Natural killer cell (primary cell): ENCODE results near the gene TRAF3. TPM values are rescaled to one million over a fixed set of nuclear protein-coding genes. Genes with fewer than 3 reads are reported as not detected.

Experiments
- ATAC-seq, 3 donors: fragments of 150-1000 bp in 2 of 3; fragments of 200-7000 bp in 1 of 3; cut with Tn5 transposase; 1 replicate in 1 of 3; 2 replicates in 2 of 3; pipeline ENCODE4 v1.10.0; 2021; ENCODE audit warnings: mild to moderate bottlenecking in 2 of 3, moderate library complexity in 2 of 3
- DNase-seq, 2 donors: peaks; one replicate each; pipeline versions ENCODE4 v3.0.0 to v3.0.0-alpha.2; 2013 to 2021; ENCODE audit warnings: mixed read lengths in 1 of 2
- H3K27ac ChIP-seq: one replicate; pipeline ENCODE4 v1.5.1; 2013; ENCODE audit warnings: mild to moderate bottlenecking, low read length
- H3K27me3 ChIP-seq: one replicate; pipeline ENCODE4 v1.6.1; 2013; ENCODE audit warnings: low read length; ENCODE audit not compliant: control insufficient read depth, insufficient read depth
- H3K36me3 ChIP-seq: one replicate; pipeline ENCODE4 v1.6.1; 2013; ENCODE audit warnings: low read length; ENCODE audit not compliant: control insufficient read depth, insufficient read depth
- H3K4me1 ChIP-seq: one replicate; pipeline ENCODE4 v1.6.1; 2013; ENCODE audit warnings: low read length; ENCODE audit not compliant: control insufficient read depth, insufficient read depth
- H3K4me3 ChIP-seq: one replicate; pipeline ENCODE4 v1.5.1; 2013; ENCODE audit warnings: low read length
- H3K9me3 ChIP-seq: one replicate; pipeline ENCODE4 v1.6.1; 2013; ENCODE audit warnings: low read length; ENCODE audit not compliant: control insufficient read depth, insufficient read depth
- H3K27ac Mint-ChIP-seq, 2 donors: one replicate each; pipeline ENCODE4 v1.8.0; 2022; ENCODE audit warnings: mild to moderate bottlenecking in 2 of 2, mixed read lengths in 2 of 2, moderate library complexity in 1 of 2
- H3K27me3 Mint-ChIP-seq, 2 donors: one replicate each; pipeline ENCODE4 v1.8.0; 2022; ENCODE audit warnings: low read depth in 2 of 2, mixed read lengths in 2 of 2
- H3K36me3 Mint-ChIP-seq: one replicate; pipeline ENCODE4 v1.8.0; 2022; ENCODE audit warnings: mixed read lengths
- H3K4me1 Mint-ChIP-seq, 2 donors: one replicate each; pipeline ENCODE4 v1.8.0; 2022; ENCODE audit warnings: mixed read lengths in 2 of 2
- H3K4me3 Mint-ChIP-seq: one replicate; pipeline ENCODE4 v1.8.0; 2022; ENCODE audit warnings: mild to moderate bottlenecking, moderate library complexity, mixed read lengths
- H3K9me3 Mint-ChIP-seq, 2 donors: one replicate each; pipeline ENCODE4 v1.8.0; 2022; ENCODE audit warnings: mixed read lengths in 2 of 2
- CTCF ChIP-seq: fragments of 200-600 bp; IDR thresholded peaks from one replicate; pipeline ENCODE4 v1.8.0; 2022; ENCODE audit warnings: antibody characterized with exemption
- WGBS: methylation state at CpG from one replicate; pipeline ENCODE4 v1.1.7; 2013; ENCODE audit warnings: missing lambda C conversion rate; ENCODE audit not compliant: insufficient coverage; 5-methylcytosine and 5-hydroxymethylcytosine counted together
- intact Hi-C: fragments of 100-400 bp; cut with micrococcal nuclease; formaldehyde crosslinking; loops from one replicate; pipeline ENCODE4 v1.14.2; 2022
- total RNA-seq, 4 donors: library from RNA; stranded (reverse); fragments of 120-200 nt in 1 of 4; gene quantifications; one replicate each; pipeline versions ENCODE4 v1.2.3 to v1.2.4, GENCODE V29; 2013 to 2022

TRAF3 gene
- total RNA-seq, 3 donors from 2014 or later (not counting 1 experiment from before 2014, with no cell fraction given) = 21.0 to 31.6 (median 23.5) TPM

GRCh38 chr14:102943979-102944378, 166.7 kb downstream of the TRAF3 start:
- H3K36me3 ChIP-seq = no peaks in the 10 kb centered on the region
- peaks cover 4% of the 10 kb centered on the region in 2 donors for H3K4me1 Mint-ChIP-seq
- no peaks in the 10 kb centered on the region for H3K36me3 Mint-ChIP-seq
- no peak overlapping the region for H3K4me3 Mint-ChIP-seq
- H3K9me3 ChIP-seq = no peaks in the 10 kb centered on the region
- ATAC-seq = no peak
- intact Hi-C loops = no loop called here
- no peak for TF ChIP-seq CTCF
- no peaks in the 10 kb centered on the region for H3K9me3 Mint-ChIP-seq
- no peak for DNase-seq
- H3K27ac Mint-ChIP-seq = no peak overlapping the region
- peaks cover 5% of the 10 kb centered on the region for H3K4me1 ChIP-seq
- no peaks in the 10 kb centered on the region for H3K27me3 Mint-ChIP-seq
- 92% methylated on average over 15 of the region's 15 CpGs for WGBS
- H3K4me3 ChIP-seq = no peak overlapping the region
- no peaks in the 10 kb centered on the region for H3K27me3 ChIP-seq
- H3K27ac ChIP-seq = no peak overlapping the region

GRCh38 chr14:102944448-102945330, 167.4 kb downstream of the TRAF3 start:
- H3K27ac Mint-ChIP-seq = no peak overlapping the region
- H3K36me3 ChIP-seq = no peaks in the 10 kb centered on the region

GRCh38 chr14:102945346-102946130, 168.3 kb downstream of the TRAF3 start:
- Mint-ChIP-seq H3K4me3 (no peak overlapping the region), H3K9me3 (no peaks in the 10 kb centered on the region), H3K27ac (no peak overlapping the region), H3K4me1 (peaks cover 10 to 11% of the 10 kb centered on the region in 2 donors), H3K36me3 (no peaks in the 10 kb centered on the region), H3K27me3 (no peaks in the 10 kb centered on the region)
- Histone ChIP-seq H3K9me3 (no peaks in the 10 kb centered on the region), H3K27me3 (no peaks in the 10 kb centered on the region), H3K4me3 (no peak overlapping the region), H3K27ac (no peak overlapping the region), H3K36me3 (no peaks in the 10 kb centered on the region), H3K4me1 (peaks cover 15% of the 10 kb centered on the region)
- WGBS = 93% methylated on average over 29 of the region's 29 CpGs
- intact Hi-C loops = no loop called here
- TF ChIP-seq CTCF = no peak
- ATAC-seq (no peak), DNase-seq (no peak)

More at GRCh38 chr14:102944448-102945330, 167.4 kb downstream of the TRAF3 start:
- no peak for DNase-seq
- H3K4me3 Mint-ChIP-seq = no peak overlapping the region
- intact Hi-C loops = no loop called here
- H3K4me1 Mint-ChIP-seq = peaks cover 10 to 11% of the 10 kb centered on the region in 2 donors
- no peak for TF ChIP-seq CTCF
- ATAC-seq = no peak
- no peaks in the 10 kb centered on the region for H3K36me3 Mint-ChIP-seq
- 93% methylated on average over 36 of the region's 36 CpGs for WGBS
- Histone ChIP-seq H3K9me3 (no peaks in the 10 kb centered on the region), H3K27me3 (no peaks in the 10 kb centered on the region), H3K27ac (no peak overlapping the region), H3K4me1 (peaks cover 12% of the 10 kb centered on the region), H3K4me3 (no peak overlapping the region)
- no peaks in the 10 kb centered on the region for H3K9me3 Mint-ChIP-seq
- H3K27me3 Mint-ChIP-seq = no peaks in the 10 kb centered on the region
